ENCODE results near the gene GPR146. TPM values are rescaled to one million over a fixed set of nuclear protein-coding genes. Genes with fewer than 3 reads are reported as not detected.

Gene GPR146
- total and polyA plus RNA-seq, 7 donors, result 5.0 to 14.0 (median 9.4) TPM

- WGBS, 3 donors, result 82 to 88% (median 82%) methylated on average over 12 of the region's 12 CpGs
- intact Hi-C loops (cut with DNase I), result no loop called here
These were observed 35.2 kb downstream of the GPR146 start for GRCh38 chr7:1079546-1079945.

GRCh38 chr7:1080252-1080920, 36.0 kb downstream of the GPR146 start:
- TF ChIP-seq CTCF (IDR thresholded peaks at IDR 0.05), result no peak
- Histone ChIP-seq H3K27me3 (ENCODE audit: insufficient read depth in 3 of 3, low read length in 2 of 3) (no peaks in the 10 kb centered on the region), H3K4me1 (no peaks in the 10 kb centered on the region), H3K9me3 (no peaks in the 10 kb centered on the region), H3K36me3 (ENCODE audit: insufficient read depth in 1 of 2, low read depth in 1 of 2) (no peaks in the 10 kb centered on the region), H3K4me3 (no peak overlapping the region), H3K27ac (no peak overlapping the region)
- ATAC-seq (peak in 2 of 4 donors; percentile 29 to 50), DNase-seq (no peak)
- intact Hi-C loops (cut with DNase I), result no loop called here
- WGBS, 3 donors, result 39 to 53% (median 42%) methylated on average over 38 of the region's 38 CpGs

More at GRCh38 chr7:1079546-1079945, 35.2 kb downstream of the GPR146 start:
- ATAC-seq (no peak), DNase-seq (no peak)
- H3K4me1 ChIP-seq, result no peaks in the 10 kb centered on the region
- no peaks in the 10 kb centered on the region for H3K36me3 ChIP-seq (ENCODE audit: insufficient read depth in 1 of 2, low read depth in 1 of 2)
- H3K27me3 ChIP-seq (ENCODE audit: insufficient read depth in 3 of 3, low read length in 2 of 3), result no peaks in the 10 kb centered on the region
- no peak overlapping the region for H3K27ac ChIP-seq
- H3K4me3 ChIP-seq, result no peak overlapping the region
- no peak for TF ChIP-seq CTCF (IDR thresholded peaks at IDR 0.05)
- H3K9me3 ChIP-seq, result no peaks in the 10 kb centered on the region

GRCh38 chr7:1080921-1081255, 36.5 kb downstream of the GPR146 start:
- intact Hi-C loops (cut with DNase I), result no loop called here
- Histone ChIP-seq H3K4me3 (no peak overlapping the region), H3K27ac (no peak overlapping the region), H3K36me3 (ENCODE audit: insufficient read depth in 1 of 2, low read depth in 1 of 2) (no peaks in the 10 kb centered on the region), H3K9me3 (no peaks in the 10 kb centered on the region), H3K27me3 (ENCODE audit: insufficient read depth in 3 of 3, low read length in 2 of 3) (no peaks in the 10 kb centered on the region), H3K4me1 (no peaks in the 10 kb centered on the region)
- WGBS, 3 donors, result 70 to 85% (median 79%) methylated on average over 16 of the region's 16 CpGs
- ATAC-seq (no peak), DNase-seq (no peak)
- no peak for TF ChIP-seq CTCF (IDR thresholded peaks at IDR 0.05)

GRCh38 chr7:1081336-1081735, 37.0 kb downstream of the GPR146 start:
- H3K36me3 ChIP-seq (ENCODE audit: insufficient read depth in 1 of 2, low read depth in 1 of 2), result no peaks in the 10 kb centered on the region
- no peak overlapping the region for H3K27ac ChIP-seq
- intact Hi-C loops (cut with DNase I), result no loop called here
- no peaks in the 10 kb centered on the region for H3K27me3 ChIP-seq (ENCODE audit: insufficient read depth in 3 of 3, low read length in 2 of 3)
- no peaks in the 10 kb centered on the region for H3K9me3 ChIP-seq
- ATAC-seq (no peak), DNase-seq (no peak)
- no peaks in the 10 kb centered on the region for H3K4me1 ChIP-seq
- no peak for TF ChIP-seq CTCF (IDR thresholded peaks at IDR 0.05)
- 86 to 87% (median 86%) methylated on average over 20 of the region's 20 CpGs for WGBS, 3 donors
- H3K4me3 ChIP-seq, result no peak overlapping the region

- no peak overlapping the region for H3K27ac ChIP-seq
- no peaks in the 10 kb centered on the region for H3K4me1 ChIP-seq
- ATAC-seq (no peak), DNase-seq (no peak)
- H3K4me3 ChIP-seq, result no peak overlapping the region
- TF ChIP-seq CTCF (IDR thresholded peaks at IDR 0.05), result no peak
- no peaks in the 10 kb centered on the region for H3K36me3 ChIP-seq (ENCODE audit: insufficient read depth in 1 of 2, low read depth in 1 of 2)
- H3K27me3 ChIP-seq (ENCODE audit: insufficient read depth in 3 of 3, low read length in 2 of 3), result no peaks in the 10 kb centered on the region
- no peaks in the 10 kb centered on the region for H3K9me3 ChIP-seq
- intact Hi-C loops (cut with DNase I), result no loop called here
- 75 to 88% (median 83%) methylated on average over 31 of the region's 31 CpGs for WGBS, 3 donors
These were observed 37.6 kb downstream of the GPR146 start for GRCh38 chr7:1081931-1082401.

Data from psoas muscle (tissue), 8 donors.